ENCODE data around the gene CACNA1C.

- no peak for TF ChIP-seq POLR2A (IDR thresholded peaks at IDR 0.05; ENCODE audit: low read depth, low read length)
- TF ChIP-seq POLR2AphosphoS5 (IDR thresholded peaks at IDR 0.05; ENCODE audit: low read depth, low read length), result no peak
- no peak for TF ChIP-seq TAF1 (IDR thresholded peaks at IDR 0.05; ENCODE audit: low read depth, low read length)
- no peak for TF ChIP-seq POU2F2 (IDR thresholded peaks at IDR 0.05; ENCODE audit: low read depth, low read length)
- no peak for TF ChIP-seq SPI1 (IDR thresholded peaks at IDR 0.05; ENCODE audit: low read depth, low read length)
These were observed 285.6 kb downstream of the CACNA1C start for GRCh38 chr12:2338381-2338780.

All from GM12891 (cell line).